Vagina (tissue), 2 donors: ENCODE measurements around the gene STK32A.

Experiments
- POLR2AphosphoS5 ChIP-seq, 2 donors: sonication (generic); formaldehyde crosslinking; IDR thresholded peaks; one replicate each; pipeline ENCODE4 v1.9.0; 2017; ENCODE audit warnings: antibody characterized with exemption in 2 of 2, mild to moderate bottlenecking in 2 of 2, low read depth in 1 of 2; ENCODE audit not compliant: insufficient read depth in 1 of 2
- TF ChIP-seq, protein P1 (sequence below), 3 experiments: fragments of 450-650 bp in 2 of 3; fragments of 200-600 bp in 1 of 3; sonication (generic) in 1 of 3; IDR thresholded peaks; one replicate each; pipeline ENCODE4 v1.5.1; 2017 to 2019; ENCODE audit warnings: antibody characterized with exemption in 3 of 3, mild to moderate bottlenecking in 2 of 3, moderate library complexity in 2 of 3

DNA sequence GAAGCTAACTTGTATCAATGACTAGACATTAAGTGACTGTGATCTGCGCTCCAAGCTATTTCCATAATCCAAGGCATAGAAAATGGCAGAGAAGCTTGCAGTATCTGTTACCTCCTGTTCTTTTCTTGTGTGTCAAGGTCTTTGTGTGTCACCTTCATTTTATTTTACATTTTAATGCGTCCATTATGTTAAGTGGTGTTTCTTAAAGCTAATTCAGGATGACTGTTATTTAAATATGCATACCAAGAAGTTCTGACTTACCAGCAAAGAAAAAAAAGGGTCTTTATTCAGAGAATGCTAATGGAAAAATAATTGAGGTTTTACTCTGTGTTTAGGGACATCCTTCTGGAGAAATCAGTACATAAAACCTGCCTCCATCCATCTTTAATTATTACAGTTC is 52.3 kb downstream of the STK32A start:
- no peak for TF ChIP-seq POLR2AphosphoS5 (IDR thresholded peaks at IDR 0.05; ENCODE audit: insufficient read depth in 1 of 2, low read depth in 1 of 2)
- TF ChIP-seq, protein P1, sequence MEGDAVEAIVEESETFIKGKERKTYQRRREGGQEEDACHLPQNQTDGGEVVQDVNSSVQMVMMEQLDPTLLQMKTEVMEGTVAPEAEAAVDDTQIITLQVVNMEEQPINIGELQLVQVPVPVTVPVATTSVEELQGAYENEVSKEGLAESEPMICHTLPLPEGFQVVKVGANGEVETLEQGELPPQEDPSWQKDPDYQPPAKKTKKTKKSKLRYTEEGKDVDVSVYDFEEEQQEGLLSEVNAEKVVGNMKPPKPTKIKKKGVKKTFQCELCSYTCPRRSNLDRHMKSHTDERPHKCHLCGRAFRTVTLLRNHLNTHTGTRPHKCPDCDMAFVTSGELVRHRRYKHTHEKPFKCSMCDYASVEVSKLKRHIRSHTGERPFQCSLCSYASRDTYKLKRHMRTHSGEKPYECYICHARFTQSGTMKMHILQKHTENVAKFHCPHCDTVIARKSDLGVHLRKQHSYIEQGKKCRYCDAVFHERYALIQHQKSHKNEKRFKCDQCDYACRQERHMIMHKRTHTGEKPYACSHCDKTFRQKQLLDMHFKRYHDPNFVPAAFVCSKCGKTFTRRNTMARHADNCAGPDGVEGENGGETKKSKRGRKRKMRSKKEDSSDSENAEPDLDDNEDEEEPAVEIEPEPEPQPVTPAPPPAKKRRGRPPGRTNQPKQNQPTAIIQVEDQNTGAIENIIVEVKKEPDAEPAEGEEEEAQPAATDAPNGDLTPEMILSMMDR (IDR thresholded peaks at IDR 0.05): no peak
